T47D (cell line): ENCODE results near the gene NELL1.

Experiments used
- DNase-seq, 2 experiments: peaks; one replicate each; pipeline versions ENCODE4 v3.0.0 to v3.0.0-alpha.2; 2011 to 2012; ENCODE audit warnings: low read depth in 1 of 2, low spot score in 1 of 2
- JUND ChIP-seq: IDR thresholded peaks from 2 replicates; pipeline ENCODE4 v1.6.1; 2012; ENCODE audit warnings: low read depth
- in situ Hi-C: cut with HindIII; loops from 2 replicates; pipeline ENCODE4 v1.10.0; 2016; ENCODE audit warnings: low sequenced_read_pairs, low pct_unique_long_range_greater_than_20kb

Gene NELL1

GRCh38 chr11:20668844-20669819, at the start of gene NELL1:
TSS of gene NELL1 (plus strand) at chr11:20669586.
- in situ Hi-C loops = no loop called here
- TF ChIP-seq JUND = no peak
- no peak for DNase-seq

- no peak for TF ChIP-seq JUND
- in situ Hi-C loops = no loop called here
- no peak for DNase-seq
These were observed 48.4 kb upstream of the NELL1 start for GRCh38 chr11:20620988-20621387.

- in situ Hi-C loops = no loop called here
- no peak for TF ChIP-seq JUND
- no peak for DNase-seq
These were observed 47.7 kb upstream of the NELL1 start for GRCh38 chr11:20621679-20622078.

GRCh38 chr11:20623252-20623651, 46.1 kb upstream of the NELL1 start:
- DNase-seq = no peak
- no peak for TF ChIP-seq JUND
- in situ Hi-C loops = no loop called here

GRCh38 chr11:20626279-20626678, 43.1 kb upstream of the NELL1 start:
- no peak for TF ChIP-seq JUND
- in situ Hi-C loops = no loop called here
- no peak for DNase-seq

GRCh38 chr11:20627026-20627425, 42.4 kb upstream of the NELL1 start:
- no peak for TF ChIP-seq JUND
- no peak for DNase-seq
- in situ Hi-C loops = no loop called here

GRCh38 chr11:20627701-20628100, 41.7 kb upstream of the NELL1 start:
- in situ Hi-C loops = no loop called here
- no peak for DNase-seq
- no peak for TF ChIP-seq JUND

- in situ Hi-C loops = no loop called here
- no peak for DNase-seq
- no peak for TF ChIP-seq JUND
These were observed 37.7 kb upstream of the NELL1 start for GRCh38 chr11:20631519-20632168.

GRCh38 chr11:20632169-20632532, 37.2 kb upstream of the NELL1 start:
- DNase-seq = no peak
- no peak for TF ChIP-seq JUND
- in situ Hi-C loops = no loop called here

GRCh38 chr11:20634044-20634443, 35.3 kb upstream of the NELL1 start:
- TF ChIP-seq JUND = no peak
- in situ Hi-C loops = no loop called here

GRCh38 chr11:20634781-20635180, 34.6 kb upstream of the NELL1 start:
- no peak for DNase-seq
- in situ Hi-C loops = no loop called here
- no peak for TF ChIP-seq JUND

More at GRCh38 chr11:20634044-20634443, 35.3 kb upstream of the NELL1 start:
- peak in 1 of 2 experiments; percentile 27 for DNase-seq

GRCh38 chr11:20638074-20638473, 31.3 kb upstream of the NELL1 start:
- no peak for DNase-seq
- no peak for TF ChIP-seq JUND
- in situ Hi-C loops = no loop called here

GRCh38 chr11:20639688-20640087, 29.7 kb upstream of the NELL1 start:
- DNase-seq = no peak
- no peak for TF ChIP-seq JUND
- in situ Hi-C loops = no loop called here
